GM08714 (cell line): ENCODE measurements around the gene SLC48A1.

ENCODE experiments used
- H3K4me3 ChIP-seq: fragments of 200-500 bp; sonication (Bioruptor generic); 2 replicates; pipeline ENCODE4 v1.5.1; 2014; ENCODE audit warnings: mild to moderate bottlenecking, low read length, inconsistent platforms
- ZNF274 ChIP-seq: IDR thresholded peaks from 2 replicates; pipeline ENCODE4 v1.6.1; 2012; ENCODE audit warnings: mild to moderate bottlenecking, low read depth, low read length

Gene SLC48A1

GRCh38 chr12:47818467-47819137, 45.6 kb downstream of the SLC48A1 start:
- no peak for TF ChIP-seq ZNF274

GRCh38 chr12:47819138-47819895, 46.3 kb downstream of the SLC48A1 start:
- no peak for TF ChIP-seq ZNF274
- peak overlapping the region; percentile 55; the same call in 1 of the 2 replicates for H3K4me3 ChIP-seq

More at GRCh38 chr12:47818467-47819137, 45.6 kb downstream of the SLC48A1 start:
- H3K4me3 ChIP-seq: peak overlapping the region; percentile 55; the same call in 1 of the 2 replicates

- no peak for TF ChIP-seq ZNF274
- peak within 1 kb of the TSS; percentile 55; the same call in 1 of the 2 replicates for H3K4me3 ChIP-seq
These were observed 47.0 kb downstream of the SLC48A1 start, which contains the start of gene HDAC7 for GRCh38 chr12:47819896-47820630. Gene HDAC7 (minus strand): TSS chr12:47819903. CDS start chr12:47819785, 118 bp downstream.

GRCh38 chr12:47820631-47821345, 47.8 kb downstream of the SLC48A1 start:
- no peak for TF ChIP-seq ZNF274
- peak overlapping the region; percentile 55; the same call in 1 of the 2 replicates for H3K4me3 ChIP-seq

GRCh38 chr12:47821346-47821706, 48.3 kb downstream of the SLC48A1 start:
- TF ChIP-seq ZNF274: no peak
- H3K4me3 ChIP-seq: no peak overlapping the region

GRCh38 chr12:47822401-47822800, 49.4 kb downstream of the SLC48A1 start:
- TF ChIP-seq ZNF274: no peak
- H3K4me3 ChIP-seq: no peak overlapping the region

GRCh38 chr12:47822863-47823262, 49.8 kb downstream of the SLC48A1 start:
- TF ChIP-seq ZNF274: no peak
- no peak overlapping the region for H3K4me3 ChIP-seq

GRCh38 chr12:47823422-47824086, 50.5 kb downstream of the SLC48A1 start:
- TF ChIP-seq ZNF274: no peak
- no peak overlapping the region for H3K4me3 ChIP-seq

- no peak for TF ChIP-seq ZNF274
- no peak overlapping the region for H3K4me3 ChIP-seq
These were observed 51.2 kb downstream of the SLC48A1 start for GRCh38 chr12:47824198-47824597.

GRCh38 chr12:47824635-47825034, 51.6 kb downstream of the SLC48A1 start:
- no peak for TF ChIP-seq ZNF274
- H3K4me3 ChIP-seq: no peak overlapping the region

- no peak overlapping the region for H3K4me3 ChIP-seq
- TF ChIP-seq ZNF274: no peak
These were observed 52.2 kb downstream of the SLC48A1 start for GRCh38 chr12:47825173-47825639.

- TF ChIP-seq ZNF274: no peak
- H3K4me3 ChIP-seq: no peak overlapping the region
These were observed 55.3 kb downstream of the SLC48A1 start for GRCh38 chr12:47828008-47828975.

GRCh38 chr12:47828976-47829482, 56.0 kb downstream of the SLC48A1 start:
- H3K4me3 ChIP-seq: no peak overlapping the region
- no peak for TF ChIP-seq ZNF274
